K562 (cell line): ENCODE results near the gene KPTN. TPM values are rescaled to one million over a fixed set of nuclear protein-coding genes. Genes with fewer than 3 reads are reported as not detected.

Source experiments
- BDP1 ChIP-seq: IDR thresholded peaks from 3 replicates; pipeline ENCODE4 v1.6.1; 2011; ENCODE audit not compliant: insufficient read length, insufficient read depth
- CREB3L1 ChIP-seq: fragments of 450-650 bp; IDR thresholded peaks from 2 replicates; pipeline ENCODE4 v1.6.1; 2014; ENCODE audit warnings: low read depth, mild to moderate bottlenecking, moderate library complexity, borderline replicate concordance
- DDX20 ChIP-seq: fragments of 450-650 bp; IDR thresholded peaks from 2 replicates; pipeline ENCODE4 v1.6.1; 2016; ENCODE audit warnings: missing genetic modification characterization, low read depth, mild to moderate bottlenecking, missing compliant biosample characterization, moderate library complexity
- HES1 ChIP-seq: fragments of 450-650 bp; IDR thresholded peaks from 2 replicates; pipeline ENCODE4 v1.6.1; 2016; ENCODE audit warnings: low read depth, mild to moderate bottlenecking, moderate library complexity
- HNRNPH1 ChIP-seq: fragments of 200-400 bp; formaldehyde crosslinking; optimal IDR thresholded peaks from 2 replicates; pipeline ENCODE3; 2017; ENCODE audit warnings: low read depth, mild to moderate bottlenecking, low read length, moderate library complexity
- PCBP2 ChIP-seq: fragments of 200-400 bp; formaldehyde crosslinking; IDR thresholded peaks from 2 replicates; pipeline ENCODE4 v1.6.1; 2018; ENCODE audit warnings: low read length, low read depth, mild to moderate bottlenecking, moderate library complexity; ENCODE audit not compliant: poor library complexity, severe bottlenecking
- PREB ChIP-seq: sonication (generic); formaldehyde crosslinking; IDR thresholded peaks from 2 replicates; pipeline ENCODE4 v1.8.1; 2023; ENCODE audit warnings: mild to moderate bottlenecking, missing genetic modification reagents
- SAFB ChIP-seq: fragments of 200-400 bp; formaldehyde crosslinking; IDR thresholded peaks from 2 replicates; pipeline ENCODE4 v1.6.1; 2017; ENCODE audit warnings: low read depth, low read length, borderline replicate concordance
- SMAD3 ChIP-seq: fragments of 450-650 bp; formaldehyde crosslinking; conservative IDR thresholded peaks from 2 replicates; pipeline ENCODE4 v1.4.0; 2020; ENCODE audit warnings: mild to moderate bottlenecking
- TARDBP ChIP-seq: fragments of 450-650 bp; IDR thresholded peaks from 2 replicates; pipeline ENCODE4 v1.6.1; 2016
- ZNF318 ChIP-seq, 2 experiments: fragments of 450-650 bp; IDR thresholded peaks; 2 replicates each; pipeline ENCODE4 v1.6.1; 2016; ENCODE audit warnings: mild to moderate bottlenecking in 2 of 2, borderline replicate concordance in 1 of 2, low read depth in 1 of 2, moderate library complexity in 1 of 2
- ZNF639 ChIP-seq, 2 experiments: fragments of 200-800 bp in 1 of 2; sonication (Bioruptor generic) in 1 of 2; sonication (generic) in 1 of 2; formaldehyde crosslinking in 1 of 2; IDR thresholded peaks in 1 of 2; conservative IDR thresholded peaks in 1 of 2; 2 replicates each; pipeline versions ENCODE4 v1.5.0 to v1.6.1; 2016 to 2020; ENCODE audit warnings: missing compliant biosample characterization in 1 of 2, missing genetic modification characterization in 1 of 2, missing genetic modification reagents in 1 of 2
- polyA plus RNA-seq, 8 experiments: library from polyadenylated mRNA; depleted of rRNA in 4 of 8; stranded (reverse) in 5 of 8; unstranded in 3 of 8; fragments of >200 nt; fragmentation: Nextera tagmentation in 2 of 8; fragmentation: Illumina TruSeq in 1 of 8; extraction: Ambion mirVana in 2 of 8; extraction: Trizol in 1 of 8; gene quantifications; 2 replicates each; pipeline versions ENCODE4 v1.2.1 to v1.2.3, GENCODE V29; 2011 to 2014; ENCODE audit warnings: inconsistent platforms in 1 of 8, missing spikeins in 1 of 8
- total RNA-seq, 7 experiments: library from RNA; depleted of rRNA in 6 of 7; stranded (reverse); fragments of >200 nt in 6 of 7; fragmentation: Illumina TruSeq in 2 of 7; extraction: Trizol in 2 of 7; gene quantifications; 2 replicates each; pipeline versions ENCODE4 v1.2.1 to v1.2.3, GENCODE V29; 2011 to 2021; ENCODE audit warnings: low replicate concordance in 1 of 7

KPTN gene
- total and polyA plus RNA-seq, 9 of the 15 experiments (the other 6 are each of a cell fraction or from before 2014, with no cell fraction given) = 0.56 to 18.2 (median 8.5) TPM

GRCh38 chr19:47514869-47515588, 31.0 kb upstream of the KPTN start, which contains the start of gene NAPA (continued):
- TF ChIP-seq ZNF318 (IDR thresholded peaks at IDR 0.05; ENCODE audit: borderline replicate concordance in 1 of 2, low read depth in 1 of 2) (peak in 1 of 2 experiments; percentile 97; a peak in 2 of 4 replicates), SAFB (0 out of 2 replicates have a peak, but pooled peaks have one; percentile 39), CREB3L1 (no peak; the same call in 1 of the 2 replicates), SMAD3 (CRISPR knock-in tag) (no peak; the same call in 1 of the 2 replicates), HNRNPH1 (no peak), PCBP2 (no peak), ZNF639 (CRISPR knock-in tag; conservative IDR thresholded peaks at IDR 0.05 in 1 of 2, IDR thresholded peaks at IDR 0.05 in 1 of 2) (peak in 1 of 2 experiments; percentile 92; a peak in 2 of 4 replicates), TARDBP (peak; percentile 88), HES1 (peak; percentile 84), BDP1 (no peak), PREB (CRISPR knock-in tag) (no peak), DDX20 (tag) (no peak)
